Daoy (cell line): ENCODE data around the gene KDM2A. TPM values are rescaled to one million over a fixed set of nuclear protein-coding genes. Genes with fewer than 3 reads are reported as not detected.
A peak's percentile ranks its signal among the peaks of the same experiment; 100 is the strongest.

Experiments
- DNase-seq: peaks from one replicate; pipeline ENCODE4 v3.0.0-alpha.2; 2015; ENCODE audit warnings: low read depth
- total RNA-seq: library from RNA; depleted of rRNA; stranded (reverse); fragments of >200 nt; shearing (Covaris generic); gene quantifications from 2 replicates; pipeline ENCODE4 v1.2.3, GENCODE V29; 2014

Gene KDM2A
- total RNA-seq, 1 experiment from 2014 or later = 24.6 TPM

DNA sequence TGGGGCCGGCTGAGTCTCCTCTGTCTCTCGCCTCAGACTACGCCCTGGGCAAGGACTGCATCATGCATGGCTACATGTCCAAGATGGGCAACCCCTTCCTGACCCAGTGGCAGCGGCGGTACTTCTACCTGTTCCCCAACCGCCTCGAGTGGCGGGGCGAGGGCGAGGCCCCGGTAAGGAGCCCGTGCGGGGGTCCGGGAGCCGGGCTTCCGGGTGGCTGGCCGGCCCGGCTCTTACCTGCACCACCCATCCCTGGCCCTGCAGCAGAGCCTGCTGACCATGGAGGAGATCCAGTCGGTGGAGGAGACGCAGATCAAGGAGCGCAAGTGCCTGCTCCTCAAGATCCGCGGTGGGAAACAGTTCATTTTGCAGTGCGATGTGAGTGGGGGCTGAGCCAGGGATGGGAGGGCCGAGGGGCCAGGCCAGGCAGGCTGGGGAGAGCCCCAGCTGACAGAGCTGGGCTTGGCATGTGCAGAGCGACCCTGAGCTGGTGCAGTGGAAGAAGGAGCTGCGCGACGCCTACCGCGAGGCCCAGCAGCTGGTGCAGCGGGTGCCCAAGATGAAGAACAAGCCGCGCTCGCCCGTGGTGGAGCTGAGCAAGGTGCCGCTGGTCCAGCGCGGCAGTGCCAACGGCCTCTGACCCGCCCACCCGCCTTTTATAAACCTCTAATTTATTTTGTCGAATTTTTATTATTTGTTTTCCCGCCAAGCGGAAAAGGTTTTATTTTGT lies 165.9 kb downstream of the KDM2A start:
- DNase-seq = no peak

DNA sequence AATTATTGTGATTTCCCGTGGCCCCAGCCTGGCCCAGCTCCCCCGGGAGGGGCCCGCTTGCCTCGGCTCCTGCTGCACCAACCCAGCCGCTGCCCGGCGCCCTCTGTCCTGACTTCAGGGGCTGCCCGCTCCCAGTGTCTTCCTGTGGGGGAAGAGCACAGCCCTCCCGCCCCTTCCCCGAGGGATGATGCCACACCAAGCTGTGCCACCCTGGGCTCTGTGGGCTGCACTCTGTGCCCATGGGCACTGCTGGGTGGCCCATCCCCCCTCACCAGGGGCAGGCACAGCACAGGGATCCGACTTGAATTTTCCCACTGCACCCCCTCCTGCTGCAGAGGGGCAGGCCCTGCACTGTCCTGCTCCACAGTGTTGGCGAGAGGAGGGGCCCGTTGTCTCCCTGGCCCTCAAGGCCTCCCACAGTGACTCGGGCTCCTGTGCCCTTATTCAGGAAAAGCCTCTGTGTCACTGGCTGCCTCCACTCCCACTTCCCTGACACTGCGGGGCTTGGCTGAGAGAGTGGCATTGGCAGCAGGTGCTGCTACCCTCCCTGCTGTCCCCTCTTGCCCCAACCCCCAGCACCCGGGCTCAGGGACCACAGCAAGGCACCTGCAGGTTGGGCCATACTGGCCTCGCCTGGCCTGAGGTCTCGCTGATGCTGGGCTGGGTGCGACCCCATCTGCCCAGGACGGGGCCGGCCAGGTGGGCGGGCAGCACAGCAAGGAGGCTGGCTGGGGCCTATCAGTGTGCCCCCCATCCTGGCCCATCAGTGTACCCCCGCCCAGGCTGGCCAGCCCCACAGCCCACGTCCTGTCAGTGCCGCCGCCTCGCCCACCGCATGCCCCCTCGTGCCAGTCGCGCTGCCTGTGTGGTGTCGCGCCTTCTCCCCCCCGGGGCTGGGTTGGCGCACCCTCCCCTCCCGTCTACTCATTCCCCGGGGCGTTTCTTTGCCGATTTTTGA lies 166.8 kb downstream of the KDM2A start:
- DNase-seq = no peak

DNA sequence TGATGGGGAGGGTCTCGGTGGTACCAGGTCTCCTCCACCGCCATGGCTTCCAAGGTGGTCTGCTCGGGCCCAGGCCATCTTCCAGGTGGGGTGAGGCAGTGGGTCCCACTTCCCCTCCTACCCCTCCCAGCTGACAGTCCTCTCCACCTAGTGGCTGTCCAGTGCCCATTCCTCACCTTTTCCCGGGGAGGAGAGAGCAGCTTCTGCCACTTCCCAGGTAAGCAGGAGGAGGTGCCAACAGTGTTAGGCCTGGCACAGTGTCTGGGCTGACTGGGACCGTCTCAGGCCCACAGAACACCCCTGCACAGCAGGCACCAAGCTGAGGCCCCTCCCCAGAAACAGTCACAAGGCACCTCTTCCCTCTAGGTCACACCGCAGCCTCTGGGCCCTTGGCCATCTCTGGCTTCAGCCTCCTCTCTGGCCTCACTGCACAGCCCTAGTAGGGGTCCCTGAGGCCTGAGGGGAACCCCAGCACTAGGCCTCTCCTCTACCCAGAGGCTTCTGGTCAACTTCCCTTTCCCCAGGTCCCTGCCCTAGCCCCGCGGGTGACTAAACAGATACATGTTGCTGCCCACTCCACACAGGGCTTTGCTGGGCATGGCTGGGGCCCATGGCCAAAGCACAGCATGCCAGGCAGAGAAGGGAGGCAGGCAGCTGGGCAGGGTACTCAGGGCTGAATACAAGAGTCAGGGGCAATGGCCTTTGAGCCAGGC lies 167.7 kb downstream of the KDM2A start:
- no peak for DNase-seq

DNA sequence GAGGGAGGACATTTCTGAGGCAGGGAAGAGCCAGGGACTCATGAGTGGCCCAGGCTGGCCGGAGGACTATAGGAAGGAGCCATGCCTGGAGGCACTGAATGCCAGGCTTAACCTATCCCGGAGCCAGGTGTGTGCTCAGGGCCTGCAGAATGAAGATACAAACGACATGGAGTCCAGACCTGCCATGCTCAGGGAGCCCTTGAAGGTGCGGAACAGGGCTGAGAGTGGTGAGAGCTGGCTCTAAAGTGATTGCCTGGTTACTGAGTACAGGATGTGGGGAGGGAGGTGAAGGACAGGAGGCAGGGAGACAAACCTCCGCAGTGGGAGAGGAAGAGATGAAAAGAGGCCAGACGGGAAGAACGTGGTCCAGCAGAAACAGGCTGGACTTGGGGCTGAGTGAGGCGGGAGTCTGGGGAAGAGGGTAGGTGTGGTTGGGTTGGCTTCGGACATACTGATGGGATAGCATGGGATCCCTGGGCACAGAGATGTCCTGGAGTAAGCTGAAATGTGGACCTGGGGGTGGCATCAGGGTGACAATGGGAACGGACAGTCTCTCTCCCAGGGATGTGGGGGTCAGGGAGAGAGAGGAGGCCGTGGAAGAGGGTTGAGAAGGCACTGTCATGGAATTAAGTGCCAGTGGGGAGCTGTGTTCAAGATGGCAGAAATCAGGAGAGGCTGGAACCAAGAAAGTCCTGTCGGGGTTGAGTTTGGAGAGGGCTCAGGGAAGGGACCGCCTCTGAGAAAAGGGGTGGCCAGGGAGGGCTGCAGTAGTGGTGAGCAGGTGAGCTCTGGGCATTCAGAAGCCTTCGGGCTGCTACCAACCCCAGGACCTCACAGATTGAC lies 168.5 kb downstream of the KDM2A start:
- DNase-seq = no peak

DNA sequence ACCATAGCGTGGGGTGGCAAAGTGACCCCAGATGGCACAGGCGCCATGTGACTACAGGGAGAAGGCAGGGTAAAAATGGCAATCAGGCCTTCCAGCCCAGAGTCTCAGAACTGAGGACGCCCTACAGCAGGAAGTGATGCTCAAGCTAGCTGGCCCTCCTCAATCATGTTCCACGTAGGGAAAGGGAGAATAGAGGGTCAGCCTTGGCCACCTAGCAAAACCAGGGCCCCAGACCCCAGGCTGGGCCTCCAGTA lies 169.1 kb downstream of the KDM2A start:
- no peak for DNase-seq

DNA sequence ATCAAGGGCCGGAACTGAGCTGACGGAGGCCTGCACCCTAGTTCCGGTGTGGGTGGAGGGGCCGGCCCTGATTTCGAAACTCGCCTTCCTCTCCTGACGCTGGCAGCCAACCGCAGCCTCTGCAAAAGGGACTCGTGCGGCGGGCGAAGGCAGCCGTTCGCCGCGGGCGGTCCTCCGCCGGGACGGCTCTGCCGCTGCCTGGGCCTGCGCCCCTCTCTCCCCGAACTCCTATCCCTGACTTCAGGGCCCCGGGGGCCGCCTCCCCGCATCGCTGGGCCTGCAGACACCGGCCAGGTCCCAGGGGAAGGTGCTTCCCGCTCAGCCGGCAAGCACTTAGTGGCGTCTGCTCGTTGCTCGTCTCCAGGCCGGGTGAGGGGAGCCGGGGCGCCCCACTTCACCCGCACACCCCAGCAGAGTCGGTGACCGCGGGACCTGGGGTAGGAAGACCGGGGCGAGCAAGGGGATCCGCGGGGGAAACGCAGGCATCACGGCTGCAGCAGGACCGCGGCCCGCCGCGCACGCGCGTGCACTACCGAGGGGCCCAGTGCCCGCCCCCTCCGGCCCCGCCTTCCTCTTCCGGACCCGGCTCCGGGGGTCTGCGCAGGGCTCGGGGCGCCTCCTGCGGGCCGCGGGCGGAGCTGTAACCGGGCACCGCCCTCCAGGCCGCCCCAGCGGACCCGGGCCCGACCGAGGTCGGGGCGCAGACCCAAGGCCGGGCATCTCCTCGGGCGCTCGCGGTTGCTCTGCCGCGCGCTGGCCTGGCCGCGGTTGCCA lies 169.6 kb downstream of the KDM2A start:
- peak; percentile 90 for DNase-seq

DNA sequence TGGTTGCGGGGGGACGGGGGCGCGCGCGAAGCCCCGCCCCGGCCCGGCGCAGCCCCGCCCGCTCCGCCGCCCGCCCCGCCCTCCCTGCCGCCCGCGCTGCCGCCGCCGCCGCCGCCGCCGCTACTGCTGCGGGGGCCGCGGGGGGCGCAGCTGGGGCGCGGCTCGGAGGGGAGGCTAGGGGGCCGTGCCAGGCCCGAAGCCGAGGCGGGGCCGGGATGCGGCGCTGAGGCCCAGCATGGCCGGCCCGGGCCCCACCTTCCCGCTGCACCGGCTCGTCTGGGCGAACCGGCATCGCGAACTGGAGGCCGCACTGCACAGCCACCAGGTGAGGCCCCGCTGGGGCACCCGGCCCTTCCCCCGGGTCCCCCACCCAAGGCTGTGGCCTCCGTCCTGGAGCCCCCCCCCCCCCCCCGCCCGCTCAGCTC lies 170.2 kb downstream of the KDM2A start, which contains the start of gene ANKRD13D:
ANKRD13D (plus strand) TSS at position 78 of the 425 bp plus-strand sequence; CDS start at position 236, 158 bp downstream.
- DNase-seq = no peak

DNA sequence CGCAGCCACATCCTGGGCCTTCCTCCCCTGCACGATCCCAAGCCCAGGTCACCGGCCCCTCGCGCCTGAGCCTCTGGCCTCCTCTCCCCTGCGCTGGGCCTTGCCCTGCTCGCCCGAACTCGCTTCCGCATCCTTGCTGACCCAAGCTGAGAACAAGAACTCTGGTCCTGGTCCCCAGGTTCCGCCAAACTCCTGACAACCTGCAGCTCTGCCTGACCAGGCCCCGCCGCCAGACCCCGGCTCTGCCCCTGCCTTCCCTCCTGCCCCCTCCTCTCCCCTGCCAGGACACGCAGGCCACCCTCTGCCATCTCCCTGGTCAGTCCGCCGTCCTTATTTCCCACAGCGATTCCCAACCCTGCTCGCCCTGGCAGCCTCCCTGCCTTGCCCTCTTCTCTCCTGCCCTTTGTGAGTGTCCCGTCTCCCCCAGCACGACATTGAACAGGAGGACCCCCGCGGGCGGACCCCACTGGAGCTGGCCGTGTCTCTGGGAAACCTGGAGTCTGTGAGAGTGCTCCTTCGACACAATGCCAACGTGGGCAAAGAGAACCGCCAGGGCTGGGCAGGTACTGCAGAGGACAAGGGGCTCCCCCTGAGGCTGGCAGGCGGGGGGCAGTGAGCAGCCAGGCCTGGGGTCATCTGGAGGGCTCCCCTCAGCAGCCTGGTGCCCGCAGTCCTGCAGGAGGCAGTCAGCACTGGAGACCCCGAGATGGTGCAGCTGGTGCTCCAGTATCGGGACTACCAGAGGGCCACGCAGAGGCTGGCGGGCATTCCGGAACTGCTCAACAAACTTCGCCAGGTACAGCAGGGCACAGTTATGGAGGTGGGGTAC lies 170.8 kb downstream of the KDM2A start:
- DNase-seq = peak; percentile 31

DNA sequence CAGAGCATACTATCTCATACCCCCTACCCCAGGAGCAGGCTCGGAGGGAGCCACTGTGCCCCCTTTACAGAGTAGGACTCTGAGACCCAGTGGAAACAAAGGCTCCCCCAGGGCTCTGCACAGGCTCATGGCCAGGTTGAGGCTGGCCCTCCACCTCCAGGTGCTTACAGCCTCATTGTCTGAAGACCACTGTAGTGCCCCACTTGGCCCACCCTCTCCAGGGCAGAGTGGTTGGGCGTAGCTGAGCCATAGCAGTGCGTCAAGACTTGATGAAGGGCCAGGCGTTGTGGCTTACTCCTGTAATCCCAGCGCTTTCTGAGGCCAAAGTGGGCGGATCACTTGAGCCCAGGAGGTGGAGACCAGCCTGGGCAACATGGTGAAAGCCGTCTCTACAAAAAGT lies 171.7 kb downstream of the KDM2A start:
- no peak for DNase-seq

DNA sequence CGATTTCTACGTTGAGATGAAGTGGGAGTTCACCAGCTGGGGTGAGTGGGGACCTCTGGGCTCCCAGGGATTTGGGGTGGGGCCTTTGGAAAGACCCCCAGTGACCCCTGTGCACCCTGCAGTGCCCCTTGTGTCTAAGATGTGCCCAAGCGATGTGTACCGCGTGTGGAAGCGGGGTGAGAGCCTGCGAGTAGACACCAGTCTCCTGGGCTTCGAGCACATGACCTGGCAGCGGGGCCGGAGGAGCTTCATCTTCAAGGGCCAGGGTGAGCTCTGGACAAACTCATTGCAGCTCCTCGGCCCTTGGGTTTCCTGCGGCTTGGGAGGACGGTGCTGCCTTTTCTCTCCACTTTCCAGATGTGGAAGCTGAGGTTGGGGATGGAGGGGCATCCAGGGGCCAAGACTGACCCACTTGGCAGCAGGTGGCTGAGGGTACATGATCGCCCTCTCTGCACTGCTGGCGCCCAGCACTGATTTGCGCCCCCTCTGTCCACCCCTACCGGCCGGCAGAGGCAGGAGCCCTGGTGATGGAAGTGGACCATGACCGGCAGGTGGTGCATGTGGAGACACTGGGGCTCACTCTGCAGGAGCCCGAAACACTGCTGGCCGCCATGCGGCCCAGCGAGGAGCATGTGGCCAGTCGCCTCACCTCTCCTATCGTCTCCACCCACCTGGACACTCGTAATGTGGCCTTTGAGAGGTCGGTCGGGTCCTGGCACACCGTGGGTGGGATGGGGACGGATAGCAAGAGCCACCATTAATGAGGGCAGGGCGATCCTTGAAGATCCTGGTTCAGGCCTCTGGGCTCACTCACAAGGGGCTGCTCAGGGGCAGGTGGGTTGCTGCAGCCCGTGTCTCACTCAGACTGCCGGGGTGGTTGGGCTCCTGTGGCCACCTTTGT lies 172.7 kb downstream of the KDM2A start:
- DNase-seq = no peak

DNA sequence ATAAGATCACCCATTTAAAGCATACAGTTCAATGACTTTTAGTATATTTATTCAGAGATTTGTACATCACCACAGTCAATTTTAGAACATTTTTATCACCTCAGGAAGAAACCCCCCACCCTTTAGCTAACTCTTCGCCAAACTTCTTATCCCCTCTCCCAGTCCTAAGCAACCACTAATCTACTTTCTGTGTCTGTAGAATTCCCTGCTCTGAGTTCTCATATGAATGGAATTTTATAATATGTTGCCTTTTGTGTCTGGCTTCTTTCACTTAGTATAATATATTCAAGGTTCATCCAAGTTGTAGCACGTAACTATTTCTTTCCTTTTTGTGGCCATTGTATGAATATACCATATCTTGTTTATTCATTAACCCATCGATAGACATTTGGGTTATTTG lies 173.6 kb downstream of the KDM2A start:
- DNase-seq = no peak

DNA sequence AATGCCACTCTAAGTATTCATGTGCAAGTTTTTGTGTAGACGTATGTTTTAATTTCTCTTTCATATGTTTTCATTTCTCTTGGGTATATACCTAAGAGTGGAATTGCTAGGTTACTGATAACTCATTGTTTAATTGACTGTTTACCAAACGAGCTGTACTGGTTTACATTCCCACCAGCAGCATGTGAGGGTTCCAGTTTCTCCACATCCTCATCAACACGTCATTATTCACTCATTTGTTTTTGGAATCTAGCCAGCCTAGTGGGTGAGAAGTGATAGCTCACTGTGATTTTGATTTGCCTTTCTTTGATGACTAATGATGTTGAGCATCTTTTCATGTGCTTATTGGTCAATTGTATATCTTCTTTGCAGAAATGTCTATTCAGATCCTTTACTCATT lies 174.0 kb downstream of the KDM2A start:
- peak; percentile 61 for DNase-seq

DNA sequence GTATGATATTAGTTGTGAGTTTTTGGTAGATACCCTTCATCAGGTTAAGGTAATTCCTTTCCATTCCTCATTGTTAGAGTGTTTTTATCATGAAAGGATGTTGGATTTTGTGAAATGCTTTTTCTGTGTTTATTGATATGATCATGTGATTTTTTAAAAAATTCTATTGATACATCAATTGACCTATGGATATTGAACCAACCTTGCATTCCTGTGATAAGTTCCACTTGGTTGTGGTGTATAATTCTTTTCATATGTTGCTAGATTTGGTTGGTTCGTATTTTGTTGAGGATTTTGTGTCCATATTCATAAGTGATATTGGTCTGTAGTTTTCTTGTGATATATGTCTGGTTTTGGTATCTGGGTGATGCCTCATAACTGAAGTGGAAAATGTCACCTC lies 176.8 kb downstream of the KDM2A start:
- DNase-seq = no peak

DNA sequence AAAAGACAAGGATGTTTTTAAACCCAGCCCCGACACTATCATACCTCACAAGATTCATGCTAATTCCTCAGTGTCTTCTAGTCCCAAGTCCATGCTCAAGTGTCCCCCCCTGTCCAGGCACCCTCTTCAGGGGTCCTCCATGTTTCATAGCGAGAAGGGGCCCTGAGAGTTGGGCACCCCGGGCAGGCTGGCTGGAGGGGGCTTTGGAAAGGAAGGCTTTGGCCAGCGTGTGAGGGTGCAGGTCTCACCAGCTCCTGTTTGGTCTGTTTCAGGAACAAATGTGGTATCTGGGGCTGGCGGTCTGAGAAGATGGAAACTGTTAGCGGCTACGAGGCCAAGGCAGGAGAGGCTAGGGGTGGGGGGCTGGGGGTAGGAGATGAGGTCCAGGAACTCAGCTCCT lies 179.7 kb downstream of the KDM2A start:
- DNase-seq = no peak

DNA sequence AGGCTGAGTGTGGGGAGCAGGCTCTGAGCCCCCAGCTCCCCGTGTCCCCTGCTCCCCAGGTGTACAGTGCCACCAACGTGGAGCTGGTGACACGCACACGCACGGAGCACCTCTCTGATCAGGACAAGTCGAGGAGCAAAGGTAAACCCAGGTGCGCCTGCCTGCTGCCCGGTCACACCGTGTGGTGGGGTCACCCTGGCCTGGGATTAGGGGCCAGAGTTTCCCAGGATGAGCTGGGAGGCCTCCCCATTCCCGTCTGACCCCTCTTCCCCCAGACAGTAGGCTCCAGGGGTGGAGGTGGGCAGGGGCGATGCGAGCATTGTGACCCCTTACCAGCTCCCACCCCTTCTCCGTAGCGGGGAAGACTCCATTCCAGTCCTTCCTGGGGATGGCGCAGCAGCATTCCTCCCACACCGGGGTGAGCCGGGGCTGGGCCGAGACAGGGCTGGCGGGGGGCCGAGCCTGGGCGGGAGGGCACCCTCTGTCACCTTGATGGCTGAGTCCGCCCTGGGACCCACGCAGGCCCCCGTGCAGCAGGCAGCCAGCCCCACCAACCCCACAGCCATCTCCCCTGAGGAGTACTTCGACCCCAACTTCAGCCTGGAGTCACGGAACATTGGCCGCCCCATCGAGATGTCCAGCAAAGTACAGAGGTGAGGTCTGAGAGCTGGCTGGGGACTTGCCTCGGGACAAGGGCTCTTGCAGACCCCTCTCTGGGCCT lies 180.6 kb downstream of the KDM2A start:
- DNase-seq = no peak

DNA sequence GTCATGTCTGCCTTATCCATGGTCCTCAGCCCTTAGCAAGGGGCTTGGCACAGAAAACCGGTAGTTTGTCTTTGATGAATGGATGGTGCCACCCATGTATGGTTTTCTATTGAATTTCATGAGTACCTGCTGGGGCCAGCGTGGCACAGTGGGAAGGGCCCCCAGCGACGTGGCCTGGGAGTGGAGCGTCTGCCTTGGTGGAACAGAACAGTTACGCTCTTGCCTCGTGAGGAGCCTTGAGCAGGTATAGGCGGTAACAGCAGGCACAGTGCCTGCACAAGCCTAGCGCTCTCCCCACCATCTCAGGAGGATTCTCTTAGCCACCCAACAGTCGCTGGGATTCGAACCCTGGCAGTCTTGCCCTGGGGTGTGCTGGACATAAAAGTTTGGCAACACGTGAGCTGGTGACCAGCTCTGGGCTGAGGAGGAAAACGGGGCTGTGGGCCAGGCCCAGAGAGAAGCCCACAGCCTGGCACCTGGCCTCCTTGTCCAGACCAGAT lies 181.2 kb downstream of the KDM2A start:
- no peak for DNase-seq

DNA sequence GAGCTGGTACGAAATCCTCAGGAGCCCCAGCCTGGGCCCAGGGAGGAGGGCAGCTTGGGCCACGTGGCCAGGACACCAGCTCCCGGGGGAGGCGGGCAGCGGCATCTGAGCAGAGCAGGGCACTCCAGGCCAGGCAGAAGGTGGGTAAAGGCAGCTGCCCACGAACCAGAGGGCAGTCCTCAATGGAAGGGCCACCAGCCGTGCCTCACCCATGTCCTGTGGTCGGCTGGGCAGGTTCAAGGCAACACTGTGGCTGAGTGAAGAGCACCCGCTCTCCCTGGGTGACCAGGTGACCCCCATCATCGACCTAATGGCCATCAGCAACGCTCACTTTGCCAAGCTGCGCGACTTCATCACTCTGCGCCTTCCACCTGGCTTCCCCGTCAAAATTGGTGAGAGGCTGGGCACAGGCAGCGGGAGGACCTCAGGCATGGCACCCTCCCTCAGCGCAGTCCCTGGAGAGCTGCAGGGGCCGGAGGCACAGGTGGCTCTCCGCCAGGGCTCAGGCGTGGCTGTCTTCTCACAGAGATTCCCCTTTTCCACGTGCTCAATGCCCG lies 181.8 kb downstream of the KDM2A start:
- no peak for DNase-seq
